ENCODE data around the gene CEACAM19. TPM values are rescaled to one million over a fixed set of nuclear protein-coding genes. Genes with fewer than 3 reads are reported as not detected.

CEACAM19 gene
- total and polyA plus RNA-seq, 2 donors from 2014 or later = 5.1 to 5.5 TPM

- FAIRE-seq = no peak
- intact Hi-C loops (cut with DNase I) = no loop called here
- H3K36me3 ChIP-seq (ENCODE audit: control insufficient read depth in 2 of 3, insufficient read depth in 3 of 3, low read length in 3 of 3) = peaks cover 12 to 42% (median 23%) of the 10 kb centered on the region in 3 donors
These were observed 10.1 kb upstream of the CEACAM19 start for GRCh38 chr19:44661205-44661604.

GRCh38 chr19:44661904-44662303 lies 9.4 kb upstream of the CEACAM19 start:
- Histone ChIP-seq H3K9ac (ENCODE audit: low read length in 3 of 3) (no peak overlapping the region), H3K27ac (ENCODE audit: low read depth in 2 of 2, low read length in 2 of 2) (no peak overlapping the region), H3K36me3 (ENCODE audit: control insufficient read depth in 2 of 3, insufficient read depth in 3 of 3, low read length in 3 of 3) (peaks cover 12 to 39% (median 20%) of the 10 kb centered on the region in 3 donors), H3K4me1 (ENCODE audit: control insufficient read depth in 2 of 3, insufficient read depth in 2 of 3, low read depth in 1 of 3, low read length in 3 of 3) (peaks cover 0 to 6% (median 2%) of the 10 kb centered on the region in 3 donors), H3K4me3 (ENCODE audit: low read length in 3 of 3) (no peak overlapping the region), H3K9me3 (ENCODE audit: control insufficient read depth in 2 of 3, insufficient read depth in 1 of 3, low read length in 3 of 3) (no peaks in the 10 kb centered on the region), H3K27me3 (ENCODE audit: control insufficient read depth, insufficient read depth, low read length) (no peaks in the 10 kb centered on the region)
- FAIRE-seq = no peak
- TF ChIP-seq CTCF (IDR thresholded peaks at IDR 0.05; ENCODE audit: borderline replicate concordance, extremely low read depth, insufficient read depth) = no peak
- intact Hi-C loops (cut with DNase I) = no loop called here
- DNase-seq = peak in 1 of 5 donors; percentile 19

More at GRCh38 chr19:44661205-44661604, 10.1 kb upstream of the CEACAM19 start:
- no peak overlapping the region for H3K27ac ChIP-seq (ENCODE audit: low read depth in 2 of 2, low read length in 2 of 2)
- DNase-seq = peak in 1 of 5 donors; percentile 46
- no peaks in the 10 kb centered on the region for H3K9me3 ChIP-seq (ENCODE audit: control insufficient read depth in 2 of 3, insufficient read depth in 1 of 3, low read length in 3 of 3)
- no peak overlapping the region for H3K9ac ChIP-seq (ENCODE audit: low read length in 3 of 3)
- no peaks in the 10 kb centered on the region for H3K27me3 ChIP-seq (ENCODE audit: control insufficient read depth, insufficient read depth, low read length)
- peaks cover 0 to 6% (median 2%) of the 10 kb centered on the region in 3 donors for H3K4me1 ChIP-seq (ENCODE audit: control insufficient read depth in 2 of 3, insufficient read depth in 2 of 3, low read depth in 1 of 3, low read length in 3 of 3)
- TF ChIP-seq CTCF (IDR thresholded peaks at IDR 0.05; ENCODE audit: borderline replicate concordance, extremely low read depth, insufficient read depth) = no peak
- no peak overlapping the region for H3K4me3 ChIP-seq (ENCODE audit: low read length in 3 of 3)

GRCh38 chr19:44662691-44663385 lies 8.4 kb upstream of the CEACAM19 start:
- FAIRE-seq (no peak), DNase-seq (peak in 4 of 5 donors; percentile 47 to 83 (median 72))
- Histone ChIP-seq H3K36me3 (ENCODE audit: control insufficient read depth in 2 of 3, insufficient read depth in 3 of 3, low read length in 3 of 3) (peaks cover 11 to 36% (median 19%) of the 10 kb centered on the region in 3 donors), H3K27ac (ENCODE audit: low read depth in 2 of 2, low read length in 2 of 2) (no peak overlapping the region), H3K4me3 (ENCODE audit: low read length in 3 of 3) (no peak overlapping the region), H3K9me3 (ENCODE audit: control insufficient read depth in 2 of 3, insufficient read depth in 1 of 3, low read length in 3 of 3) (no peaks in the 10 kb centered on the region), H3K9ac (ENCODE audit: low read length in 3 of 3) (no peak overlapping the region), H3K27me3 (ENCODE audit: control insufficient read depth, insufficient read depth, low read length) (no peaks in the 10 kb centered on the region), H3K4me1 (ENCODE audit: control insufficient read depth in 2 of 3, insufficient read depth in 2 of 3, low read depth in 1 of 3, low read length in 3 of 3) (peaks cover 0 to 6% (median 0%) of the 10 kb centered on the region in 3 donors)
- TF ChIP-seq CTCF (IDR thresholded peaks at IDR 0.05; ENCODE audit: borderline replicate concordance, extremely low read depth, insufficient read depth) = no peak
- intact Hi-C loops (cut with DNase I) = no loop called here
